ENCODE results near the gene ADGRA3.

DNA sequence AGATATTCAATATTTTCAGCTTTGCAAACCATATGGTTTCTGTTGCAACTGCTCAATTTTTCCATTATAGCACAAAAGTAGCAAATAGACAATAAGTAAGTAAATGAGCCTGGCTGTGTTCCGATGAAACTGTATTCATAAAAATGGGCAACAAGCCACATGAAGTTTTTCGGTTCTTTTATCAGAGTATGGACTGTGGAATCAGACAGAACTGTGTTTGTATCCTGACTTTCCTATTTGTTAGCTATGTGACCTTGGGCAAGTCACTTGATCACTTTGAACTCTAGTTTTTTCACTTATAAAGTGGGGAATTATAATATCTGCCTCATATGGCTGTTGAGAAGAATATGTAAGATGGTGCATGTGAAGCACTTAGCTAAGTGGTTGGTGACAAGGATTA, 23.4 kb upstream of the ADGRA3 start:
- TF ChIP-seq, protein P1, sequence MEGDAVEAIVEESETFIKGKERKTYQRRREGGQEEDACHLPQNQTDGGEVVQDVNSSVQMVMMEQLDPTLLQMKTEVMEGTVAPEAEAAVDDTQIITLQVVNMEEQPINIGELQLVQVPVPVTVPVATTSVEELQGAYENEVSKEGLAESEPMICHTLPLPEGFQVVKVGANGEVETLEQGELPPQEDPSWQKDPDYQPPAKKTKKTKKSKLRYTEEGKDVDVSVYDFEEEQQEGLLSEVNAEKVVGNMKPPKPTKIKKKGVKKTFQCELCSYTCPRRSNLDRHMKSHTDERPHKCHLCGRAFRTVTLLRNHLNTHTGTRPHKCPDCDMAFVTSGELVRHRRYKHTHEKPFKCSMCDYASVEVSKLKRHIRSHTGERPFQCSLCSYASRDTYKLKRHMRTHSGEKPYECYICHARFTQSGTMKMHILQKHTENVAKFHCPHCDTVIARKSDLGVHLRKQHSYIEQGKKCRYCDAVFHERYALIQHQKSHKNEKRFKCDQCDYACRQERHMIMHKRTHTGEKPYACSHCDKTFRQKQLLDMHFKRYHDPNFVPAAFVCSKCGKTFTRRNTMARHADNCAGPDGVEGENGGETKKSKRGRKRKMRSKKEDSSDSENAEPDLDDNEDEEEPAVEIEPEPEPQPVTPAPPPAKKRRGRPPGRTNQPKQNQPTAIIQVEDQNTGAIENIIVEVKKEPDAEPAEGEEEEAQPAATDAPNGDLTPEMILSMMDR (CRISPR knock-in tag; IDR thresholded peaks at IDR 0.05): no peak
- TF ChIP-seq MAFF (IDR thresholded peaks at IDR 0.05; ENCODE audit: low read depth, low read length) (no peak), ZNF432 (CRISPR knock-in tag; IDR thresholded peaks at IDR 0.05; ENCODE audit: borderline replicate concordance) (no peak), POLR2AphosphoS5 (IDR thresholded peaks at IDR 0.05; ENCODE audit: low read depth, low read length) (no peak), ZNF274 (CRISPR knock-in tag; IDR thresholded peaks at IDR 0.05) (no peak), TCF7 (IDR thresholded peaks at IDR 0.05; ENCODE audit: low read depth) (no peak), ATF3 (CRISPR knock-in tag; IDR thresholded peaks at IDR 0.05) (no peak), ARNTL (CRISPR knock-in tag; IDR thresholded peaks at IDR 0.05) (no peak), THAP8 (CRISPR knock-in tag; IDR thresholded peaks at IDR 0.05; ENCODE audit: borderline replicate concordance) (no peak), ELF4 (CRISPR knock-in tag; IDR thresholded peaks at IDR 0.05; ENCODE audit: borderline replicate concordance) (no peak), YY1 (IDR thresholded peaks at IDR 0.05; ENCODE audit: insufficient read depth, insufficient replicate concordance, low read depth, low read length) (no peak)
- TF ChIP-seq, protein P2, sequence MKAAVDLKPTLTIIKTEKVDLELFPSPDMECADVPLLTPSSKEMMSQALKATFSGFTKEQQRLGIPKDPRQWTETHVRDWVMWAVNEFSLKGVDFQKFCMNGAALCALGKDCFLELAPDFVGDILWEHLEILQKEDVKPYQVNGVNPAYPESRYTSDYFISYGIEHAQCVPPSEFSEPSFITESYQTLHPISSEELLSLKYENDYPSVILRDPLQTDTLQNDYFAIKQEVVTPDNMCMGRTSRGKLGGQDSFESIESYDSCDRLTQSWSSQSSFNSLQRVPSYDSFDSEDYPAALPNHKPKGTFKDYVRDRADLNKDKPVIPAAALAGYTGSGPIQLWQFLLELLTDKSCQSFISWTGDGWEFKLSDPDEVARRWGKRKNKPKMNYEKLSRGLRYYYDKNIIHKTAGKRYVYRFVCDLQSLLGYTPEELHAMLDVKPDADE (CRISPR knock-in tag; IDR thresholded peaks at IDR 0.05): no peak
